ENCODE data around the gene UVRAG.

DNA sequence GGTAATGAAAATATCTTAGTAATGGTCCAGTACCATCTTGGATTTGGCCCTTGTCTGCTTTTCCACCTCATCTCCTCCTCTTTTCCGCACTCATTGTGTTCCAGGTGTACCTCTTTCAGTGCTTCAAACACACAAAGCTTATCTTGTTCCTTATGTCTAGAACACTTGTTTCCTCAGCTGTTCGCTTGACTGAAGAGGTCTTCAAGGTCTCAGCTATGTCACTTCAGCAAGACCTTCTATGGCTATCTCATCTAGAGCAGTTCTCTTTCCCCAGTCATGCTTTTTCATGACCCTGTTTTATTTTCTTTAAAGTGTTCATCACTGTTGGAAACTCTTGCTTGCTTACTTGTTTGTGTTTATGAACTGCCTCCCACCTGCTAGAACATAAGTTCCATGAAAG, 47.4 kb downstream of the UVRAG start:
- TF ChIP-seq, protein P1, sequence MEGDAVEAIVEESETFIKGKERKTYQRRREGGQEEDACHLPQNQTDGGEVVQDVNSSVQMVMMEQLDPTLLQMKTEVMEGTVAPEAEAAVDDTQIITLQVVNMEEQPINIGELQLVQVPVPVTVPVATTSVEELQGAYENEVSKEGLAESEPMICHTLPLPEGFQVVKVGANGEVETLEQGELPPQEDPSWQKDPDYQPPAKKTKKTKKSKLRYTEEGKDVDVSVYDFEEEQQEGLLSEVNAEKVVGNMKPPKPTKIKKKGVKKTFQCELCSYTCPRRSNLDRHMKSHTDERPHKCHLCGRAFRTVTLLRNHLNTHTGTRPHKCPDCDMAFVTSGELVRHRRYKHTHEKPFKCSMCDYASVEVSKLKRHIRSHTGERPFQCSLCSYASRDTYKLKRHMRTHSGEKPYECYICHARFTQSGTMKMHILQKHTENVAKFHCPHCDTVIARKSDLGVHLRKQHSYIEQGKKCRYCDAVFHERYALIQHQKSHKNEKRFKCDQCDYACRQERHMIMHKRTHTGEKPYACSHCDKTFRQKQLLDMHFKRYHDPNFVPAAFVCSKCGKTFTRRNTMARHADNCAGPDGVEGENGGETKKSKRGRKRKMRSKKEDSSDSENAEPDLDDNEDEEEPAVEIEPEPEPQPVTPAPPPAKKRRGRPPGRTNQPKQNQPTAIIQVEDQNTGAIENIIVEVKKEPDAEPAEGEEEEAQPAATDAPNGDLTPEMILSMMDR (IDR thresholded peaks at IDR 0.05; ENCODE audit: low read length): no peak
- TF ChIP-seq EZH2phosphoT487 (IDR thresholded peaks at IDR 0.05; ENCODE audit: low read length) (no peak), EZH2 (optimal IDR thresholded peaks at IDR 0.05; ENCODE audit: low read depth, low read length) (no peak)
